Trophoblast cell (in vitro differentiated cells and primary cell): ENCODE results near the gene DAGLB.
"Not testable (repeated sequence)": the region's sequence is repeated elsewhere in the genome, so short reads cannot be mapped to it uniquely, and the experiment has no call there.

Source experiments
- DNase-seq, 2 donors: peaks; one replicate each; pipeline ENCODE4 v3.0.0-alpha.2; 2016
- H2AFZ ChIP-seq: 2 replicates; pipeline ENCODE4 v1.6.1; 2013; ENCODE audit warnings: low read length, moderate library complexity, mild to moderate bottlenecking; ENCODE audit not compliant: insufficient read depth, poor library complexity
- H2AK5ac ChIP-seq: 2 replicates; pipeline ENCODE4 v1.6.1; 2013; ENCODE audit warnings: mild to moderate bottlenecking, low read length
- H2BK120ac ChIP-seq: 2 replicates; pipeline ENCODE4 v1.6.1; 2013; ENCODE audit warnings: low read length, mild to moderate bottlenecking, moderate library complexity; ENCODE audit not compliant: insufficient read depth, poor library complexity
- H2BK12ac ChIP-seq: 2 replicates; pipeline ENCODE4 v1.6.1; 2013; ENCODE audit warnings: mild to moderate bottlenecking, low read length, moderate library complexity
- H2BK5ac ChIP-seq: 2 replicates; pipeline ENCODE4 v1.6.1; 2013; ENCODE audit warnings: low read length, low read depth, moderate library complexity, mild to moderate bottlenecking; ENCODE audit not compliant: poor library complexity
- H3K14ac ChIP-seq: 2 replicates; pipeline ENCODE4 v1.6.1; 2013; ENCODE audit warnings: mild to moderate bottlenecking, low read length
- H3K18ac ChIP-seq: 2 replicates; pipeline ENCODE4 v1.6.1; 2013; ENCODE audit warnings: mild to moderate bottlenecking, low read length
- H3K23ac ChIP-seq: 2 replicates; pipeline ENCODE4 v1.6.1; 2013; ENCODE audit warnings: low read length
- H3K27ac ChIP-seq: 2 replicates; pipeline ENCODE4 v1.5.1; 2013; ENCODE audit warnings: low read depth, mild to moderate bottlenecking, inconsistent platforms, low read length, moderate library complexity
- H3K27me3 ChIP-seq: 2 replicates; pipeline ENCODE4 v1.6.1; 2013; ENCODE audit warnings: inconsistent platforms, mild to moderate bottlenecking, low read length, moderate library complexity; ENCODE audit not compliant: insufficient read depth
- H3K36me3 ChIP-seq, 2 experiments: 1 replicate in 1 of 2; 2 replicates in 1 of 2; pipeline ENCODE4 v1.6.1; 2013; ENCODE audit warnings: low read length in 2 of 2, mild to moderate bottlenecking in 2 of 2, moderate library complexity in 1 of 2; ENCODE audit not compliant: insufficient read depth in 2 of 2, control insufficient read depth in 1 of 2
- H3K4ac ChIP-seq: 2 replicates; pipeline ENCODE4 v1.6.1; 2013; ENCODE audit warnings: low read depth, mild to moderate bottlenecking, low read length, moderate library complexity
- H3K4me1 ChIP-seq, 2 experiments: 1 replicate in 1 of 2; 2 replicates in 1 of 2; pipeline ENCODE4 v1.6.1; 2013; ENCODE audit warnings: low read length in 2 of 2, mild to moderate bottlenecking in 2 of 2, moderate library complexity in 1 of 2; ENCODE audit not compliant: insufficient read depth in 2 of 2, control insufficient read depth in 1 of 2
- H3K4me2 ChIP-seq: 2 replicates; pipeline ENCODE4 v1.6.1; 2013; ENCODE audit warnings: inconsistent platforms, mild to moderate bottlenecking, low read length, moderate library complexity
- H3K4me3 ChIP-seq: 2 replicates; pipeline ENCODE4 v1.5.1; 2013; ENCODE audit warnings: mild to moderate bottlenecking, low read depth, low read length, inconsistent platforms
- H3K79me1 ChIP-seq: one replicate; pipeline ENCODE4 v1.6.1; 2013; ENCODE audit warnings: low read length
- H3K79me2 ChIP-seq: 2 replicates; pipeline ENCODE4 v1.6.1; 2013; ENCODE audit warnings: low read length, mild to moderate bottlenecking; ENCODE audit not compliant: control insufficient read depth, insufficient read depth, poor library complexity
- H3K9ac ChIP-seq: 2 replicates; pipeline ENCODE4 v1.6.1; 2013; ENCODE audit warnings: mild to moderate bottlenecking, low read length
- H3K9me3 ChIP-seq: 2 replicates; pipeline ENCODE4 v1.6.1; 2013; ENCODE audit warnings: low read depth, mild to moderate bottlenecking, control low read depth, inconsistent platforms, low read length; ENCODE audit not compliant: insufficient read depth
- H4K12ac ChIP-seq: 2 replicates; pipeline ENCODE4 v1.6.1; 2013; ENCODE audit warnings: low read depth, mild to moderate bottlenecking, low read length, moderate library complexity
- H4K8ac ChIP-seq: 2 replicates; pipeline ENCODE4 v1.6.1; 2013; ENCODE audit warnings: low read depth, mild to moderate bottlenecking, low read length, moderate library complexity
- H4K91ac ChIP-seq: one replicate; pipeline ENCODE4 v1.6.1; 2013; ENCODE audit warnings: low read depth, mild to moderate bottlenecking, low read length, moderate library complexity
- WGBS: extraction: QIAGEN DNeasy Blood & Tissue Kit; methylation state at CpG from one replicate; pipeline ENCODE4 v1.1.7; 2013; ENCODE audit warnings: missing lambda C conversion rate; ENCODE audit not compliant: insufficient read length, insufficient coverage; ENCODE audit errors: extremely low coverage; 5-methylcytosine and 5-hydroxymethylcytosine counted together

Gene DAGLB

DNA sequence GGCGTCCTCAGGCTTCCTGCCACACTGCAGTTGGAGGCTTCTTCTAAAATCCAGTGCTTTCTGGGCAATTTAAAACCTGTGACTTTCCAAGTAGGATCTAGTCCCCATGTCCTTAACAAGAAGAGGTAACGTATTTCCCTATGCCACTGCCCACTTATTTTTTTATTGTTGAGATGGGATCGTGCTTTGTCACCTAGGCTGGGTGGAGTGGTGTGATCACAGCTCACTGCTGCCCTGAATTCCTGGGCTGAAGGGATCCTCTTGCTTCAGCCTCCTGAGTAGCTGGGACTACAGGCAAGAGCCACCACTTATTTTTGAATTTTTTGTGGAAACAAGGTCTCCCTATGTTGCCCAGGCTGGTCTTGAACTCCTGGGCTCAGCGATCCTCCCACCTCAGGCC lies 63.4 kb downstream of the DAGLB start:
- no peak overlapping the region for H3K18ac ChIP-seq
- no CpG with 5 or more reads among the region's 4 CpGs for WGBS
- H3K14ac ChIP-seq = no peak overlapping the region
- no peak overlapping the region for H3K4me2 ChIP-seq
- peaks cover 12 to 18% of the 10 kb centered on the region in 2 experiments for H3K36me3 ChIP-seq
- no peak overlapping the region for H3K4me3 ChIP-seq
- no peak overlapping the region for H2AK5ac ChIP-seq
- peaks cover 32% of the 10 kb centered on the region for H3K79me2 ChIP-seq
- peak overlapping the region; percentile 50 for H3K4ac ChIP-seq
- H4K91ac ChIP-seq = no peak overlapping the region
- peak overlapping the region; percentile 56 for H2BK12ac ChIP-seq
- no peaks in the 10 kb centered on the region for H3K27me3 ChIP-seq
- no peak overlapping the region for H2BK5ac ChIP-seq
- H3K27ac ChIP-seq = peak overlapping the region; percentile 18
- H3K79me1 ChIP-seq = peaks cover 10% of the 10 kb centered on the region
- H3K4me1 ChIP-seq = peaks cover 21 to 23% of the 10 kb centered on the region in 2 experiments
- no peak for DNase-seq
- H4K8ac ChIP-seq = no peak overlapping the region
- H3K9ac ChIP-seq = no peak overlapping the region
- no peak overlapping the region for H2AFZ ChIP-seq
- H2BK120ac ChIP-seq = no peak overlapping the region
- no peak overlapping the region for H4K12ac ChIP-seq
- no peak overlapping the region for H3K23ac ChIP-seq
- no peaks in the 10 kb centered on the region for H3K9me3 ChIP-seq

- peaks cover 1 to 12% of the 10 kb centered on the region in 2 experiments for H3K36me3 ChIP-seq
- H3K79me1 ChIP-seq = peaks cover 10% of the 10 kb centered on the region
- no peak overlapping the region for H4K12ac ChIP-seq
- no peak overlapping the region for H3K23ac ChIP-seq
- no CpG with 5 or more reads among the region's 5 CpGs for WGBS
- H3K27me3 ChIP-seq = no peaks in the 10 kb centered on the region
- H3K27ac ChIP-seq = no peak overlapping the region
- no peak overlapping the region for H3K4me3 ChIP-seq
- no peak overlapping the region for H3K4me2 ChIP-seq
- H4K8ac ChIP-seq = no peak overlapping the region
- H3K79me2 ChIP-seq = peaks cover 36% of the 10 kb centered on the region
- H3K9ac ChIP-seq = no peak overlapping the region
- peak overlapping the region; percentile 93 for H3K4ac ChIP-seq
- H3K9me3 ChIP-seq = no peaks in the 10 kb centered on the region
- no peak overlapping the region for H3K18ac ChIP-seq
- no peak overlapping the region for H2AFZ ChIP-seq
- H3K4me1 ChIP-seq = peaks cover 21 to 23% of the 10 kb centered on the region in 2 experiments
- no peak overlapping the region for H2BK120ac ChIP-seq
- no peak overlapping the region for H2AK5ac ChIP-seq
- DNase-seq = peak in 1 of 2 donors; percentile 42
- no peak overlapping the region for H4K91ac ChIP-seq
- no peak overlapping the region for H2BK5ac ChIP-seq
- no peak overlapping the region for H3K14ac ChIP-seq
- H2BK12ac ChIP-seq = no peak overlapping the region
Observed at GRCh38 chr7:6382817-6383216, 64.9 kb downstream of the DAGLB start.

- H3K4me1 ChIP-seq = peaks cover 24% of the 10 kb centered on the region in 2 experiments
- not testable (repeated sequence) for H4K91ac ChIP-seq, H3K18ac ChIP-seq, H3K4me3 ChIP-seq, H3K27me3 ChIP-seq, H3K14ac ChIP-seq, H3K9me3 ChIP-seq, H3K79me1 ChIP-seq, H4K8ac ChIP-seq, H3K9ac ChIP-seq, H3K23ac ChIP-seq, H2BK5ac ChIP-seq, H2BK120ac ChIP-seq, H3K27ac ChIP-seq, H2AK5ac ChIP-seq, H4K12ac ChIP-seq, H2BK12ac ChIP-seq, H2AFZ ChIP-seq, H3K4me2 ChIP-seq
- peak in 1 of 2 donors; percentile 28 for DNase-seq
- peaks cover 2 to 13% of the 10 kb centered on the region in 2 experiments for H3K36me3 ChIP-seq
- H3K79me2 ChIP-seq = peaks cover 44% of the 10 kb centered on the region
- H3K4ac ChIP-seq = peak overlapping the region; percentile 68
- WGBS = no CpG with 5 or more reads among the region's 11 CpGs
Observed at GRCh38 chr7:6381846-6382245, 65.9 kb downstream of the DAGLB start.

DNA sequence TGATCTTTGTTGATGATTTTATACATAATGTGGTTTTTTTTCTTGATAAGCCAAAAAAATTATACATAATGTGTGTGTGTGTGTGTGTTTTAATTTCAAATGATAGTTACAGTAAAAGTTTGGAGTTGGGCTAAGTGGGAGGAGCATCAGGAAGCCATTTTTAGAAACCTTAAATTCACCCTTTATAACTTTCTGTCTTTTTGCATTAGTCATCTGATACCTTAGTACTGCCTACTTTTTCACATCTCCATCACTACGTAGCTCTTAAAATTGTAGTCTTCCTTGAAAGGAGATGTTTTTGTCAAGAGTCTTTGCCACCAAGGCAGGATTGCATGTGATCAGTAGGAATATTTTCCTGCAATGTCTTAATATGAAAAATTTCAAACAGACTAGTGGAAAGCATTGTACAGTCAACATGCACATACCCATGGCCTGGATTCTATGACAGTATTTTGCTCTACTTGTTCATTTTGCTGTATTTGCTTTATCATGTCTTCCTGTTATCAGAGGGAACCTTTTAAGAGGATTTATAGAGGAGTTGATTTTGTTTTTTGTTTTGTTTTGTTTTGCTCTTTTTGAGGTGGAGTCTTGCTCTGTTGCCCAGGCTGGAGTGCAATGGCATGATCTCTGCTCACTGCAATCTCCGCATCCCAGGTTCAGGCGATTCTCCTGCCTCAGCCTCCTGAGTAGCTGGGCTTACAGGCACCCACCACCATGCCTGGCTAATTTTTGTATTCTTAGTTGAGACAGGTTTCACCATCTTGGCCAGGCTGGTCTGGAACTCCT lies 67.3 kb downstream of the DAGLB start:
- no peak overlapping the region for H4K91ac ChIP-seq
- no peak overlapping the region for H4K8ac ChIP-seq
- no peak overlapping the region for H3K9ac ChIP-seq
- no peak overlapping the region for H3K4me3 ChIP-seq
- no peak for DNase-seq
- no peak overlapping the region for H2AK5ac ChIP-seq
- H2BK5ac ChIP-seq = no peak overlapping the region
- peaks cover 19 to 22% of the 10 kb centered on the region in 2 experiments for H3K4me1 ChIP-seq
- peaks cover 8% of the 10 kb centered on the region for H3K79me1 ChIP-seq
- no peak overlapping the region for H2AFZ ChIP-seq
- H3K4me2 ChIP-seq = no peak overlapping the region
- H3K14ac ChIP-seq = no peak overlapping the region
- no peak overlapping the region for H3K23ac ChIP-seq
- H3K9me3 ChIP-seq = no peaks in the 10 kb centered on the region
- no peak overlapping the region for H2BK12ac ChIP-seq
- no CpG with 5 or more reads among the region's 3 CpGs for WGBS
- H3K18ac ChIP-seq = no peak overlapping the region
- H3K4ac ChIP-seq = peak overlapping the region; percentile 97
- peaks cover 45% of the 10 kb centered on the region for H3K79me2 ChIP-seq
- H3K27me3 ChIP-seq = no peaks in the 10 kb centered on the region
- no peak overlapping the region for H2BK120ac ChIP-seq
- H3K27ac ChIP-seq = no peak overlapping the region
- H3K36me3 ChIP-seq = peaks cover 2 to 15% of the 10 kb centered on the region in 2 experiments
- no peak overlapping the region for H4K12ac ChIP-seq
